ENCODE measurements around the gene HOXA1.
A peak's percentile ranks its signal among the peaks of the same experiment; 100 is the strongest.

HOXA1 gene

GRCh38 chr7:27106901-27107240 is 11.1 kb upstream of the HOXA1 start:
- peaks cover 42 to 48% of the 10 kb centered on the region in 2 donors for H3K27me3 Mint-ChIP-seq
- no peak overlapping the region for H3K4me3 Mint-ChIP-seq
- H3K27ac Mint-ChIP-seq, result no peak overlapping the region
- peaks cover 0 to 2% of the 10 kb centered on the region in 2 donors for H3K9me3 Mint-ChIP-seq
- peaks cover 9 to 22% of the 10 kb centered on the region in 2 donors for H3K4me1 Mint-ChIP-seq
- peaks cover 3 to 5% of the 10 kb centered on the region in 2 donors for H3K36me3 Mint-ChIP-seq
- DNase-seq, result no peak
- no peak for ATAC-seq (replicated peaks)

DNA sequence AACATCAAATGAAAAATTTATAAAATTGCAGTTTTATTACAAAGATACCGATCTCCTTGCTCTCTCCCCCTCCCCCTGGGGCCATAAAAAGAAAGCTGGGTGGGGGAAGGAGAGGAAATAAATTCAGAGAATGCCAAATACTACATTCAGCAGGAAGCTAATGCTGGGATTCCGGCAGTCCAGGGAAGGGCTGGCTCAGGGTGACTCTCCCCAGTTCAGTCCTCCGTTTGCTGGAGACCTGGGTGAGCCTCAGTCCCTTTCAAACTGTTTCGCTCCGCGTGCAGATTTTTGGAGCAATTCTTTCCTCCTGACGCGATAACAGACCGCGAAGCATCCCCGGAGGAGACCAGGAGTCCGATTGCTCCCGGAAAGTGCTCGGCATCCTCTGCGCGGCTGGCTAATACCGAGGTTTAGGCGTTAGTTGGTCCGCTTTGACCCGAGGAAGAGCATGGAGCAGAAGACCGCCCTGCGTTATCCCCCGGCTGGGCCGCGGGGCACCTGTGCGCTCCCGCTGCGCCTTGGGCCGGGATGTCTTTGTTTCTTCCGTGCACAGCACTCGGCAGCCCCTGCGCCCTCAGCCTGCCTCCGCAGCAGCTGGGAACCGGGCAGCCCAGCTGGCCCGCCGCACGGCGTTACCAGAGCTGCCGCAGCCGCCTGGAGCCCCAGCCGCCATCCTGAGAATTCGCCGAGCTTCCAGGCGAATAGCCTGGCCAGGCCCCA is 10.5 kb upstream of the HOXA1 start:
- DNase-seq (no peak), ATAC-seq (replicated peaks) (no peak)
- H3K27me3 Mint-ChIP-seq, result peaks cover 48 to 54% of the 10 kb centered on the region in 2 donors
- H3K36me3 Mint-ChIP-seq, result peaks cover 7 to 10% of the 10 kb centered on the region in 2 donors
- no peak overlapping the region for H3K27ac Mint-ChIP-seq
- no peak overlapping the region for H3K4me3 Mint-ChIP-seq
- H3K9me3 Mint-ChIP-seq, result peaks cover 0 to 2% of the 10 kb centered on the region in 2 donors
- peaks cover 9 to 26% of the 10 kb centered on the region in 2 donors for H3K4me1 Mint-ChIP-seq

DNA sequence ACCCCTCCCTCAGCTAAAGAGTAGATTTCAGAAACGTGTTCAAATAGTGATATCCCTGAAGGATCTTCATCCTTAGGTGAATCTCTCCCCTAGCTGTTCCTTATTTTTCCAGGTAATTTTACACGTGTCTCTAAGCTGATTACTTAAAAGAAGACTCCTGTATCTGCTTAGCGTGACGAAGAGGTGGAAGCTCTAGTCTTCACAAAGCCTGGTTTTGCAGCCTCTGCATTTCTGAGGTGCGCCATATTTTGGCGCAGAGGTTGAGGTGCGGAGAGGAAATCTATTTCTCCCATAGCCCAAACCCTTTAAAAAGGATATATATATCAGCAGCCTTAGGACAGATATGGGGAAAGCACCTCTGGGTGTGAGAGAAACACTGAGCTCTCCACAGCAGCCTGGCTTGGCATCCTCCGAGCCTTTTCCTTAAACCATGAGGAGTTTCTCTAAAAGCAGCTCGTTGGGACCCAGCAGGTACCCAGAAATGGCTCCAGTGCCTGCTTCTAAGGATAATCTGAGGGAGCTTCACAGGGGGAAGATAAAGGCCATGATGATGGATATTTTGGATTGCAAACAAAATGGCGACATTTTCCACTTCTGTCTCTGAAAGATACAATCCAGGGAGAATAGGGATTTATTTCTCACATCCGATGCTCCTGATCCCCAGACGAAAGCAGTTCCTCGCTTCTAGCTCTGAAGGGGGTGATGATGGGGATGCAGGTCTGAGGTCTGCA is 9.7 kb upstream of the HOXA1 start:
- Mint-ChIP-seq H3K27ac (no peak overlapping the region), H3K36me3 (peaks cover 7 to 17% of the 10 kb centered on the region in 2 donors), H3K27me3 (peaks cover 56 to 62% of the 10 kb centered on the region in 2 donors), H3K4me3 (no peak overlapping the region), H3K4me1 (peaks cover 9 to 26% of the 10 kb centered on the region in 2 donors), H3K9me3 (peaks cover 0 to 2% of the 10 kb centered on the region in 2 donors)
- ATAC-seq (replicated peaks) (no peak), DNase-seq (no peak)

GRCh38 chr7:27104341-27105058 is 8.7 kb upstream of the HOXA1 start:
- ATAC-seq (replicated peaks) (no peak), DNase-seq (no peak)
- Mint-ChIP-seq H3K4me3 (no peak overlapping the region), H3K36me3 (peaks cover 9 to 24% of the 10 kb centered on the region in 2 donors), H3K27ac (no peak overlapping the region), H3K4me1 (peaks cover 9 to 29% of the 10 kb centered on the region in 2 donors), H3K9me3 (no peaks in the 10 kb centered on the region), H3K27me3 (peaks cover 57 to 72% of the 10 kb centered on the region in 2 donors)

DNA sequence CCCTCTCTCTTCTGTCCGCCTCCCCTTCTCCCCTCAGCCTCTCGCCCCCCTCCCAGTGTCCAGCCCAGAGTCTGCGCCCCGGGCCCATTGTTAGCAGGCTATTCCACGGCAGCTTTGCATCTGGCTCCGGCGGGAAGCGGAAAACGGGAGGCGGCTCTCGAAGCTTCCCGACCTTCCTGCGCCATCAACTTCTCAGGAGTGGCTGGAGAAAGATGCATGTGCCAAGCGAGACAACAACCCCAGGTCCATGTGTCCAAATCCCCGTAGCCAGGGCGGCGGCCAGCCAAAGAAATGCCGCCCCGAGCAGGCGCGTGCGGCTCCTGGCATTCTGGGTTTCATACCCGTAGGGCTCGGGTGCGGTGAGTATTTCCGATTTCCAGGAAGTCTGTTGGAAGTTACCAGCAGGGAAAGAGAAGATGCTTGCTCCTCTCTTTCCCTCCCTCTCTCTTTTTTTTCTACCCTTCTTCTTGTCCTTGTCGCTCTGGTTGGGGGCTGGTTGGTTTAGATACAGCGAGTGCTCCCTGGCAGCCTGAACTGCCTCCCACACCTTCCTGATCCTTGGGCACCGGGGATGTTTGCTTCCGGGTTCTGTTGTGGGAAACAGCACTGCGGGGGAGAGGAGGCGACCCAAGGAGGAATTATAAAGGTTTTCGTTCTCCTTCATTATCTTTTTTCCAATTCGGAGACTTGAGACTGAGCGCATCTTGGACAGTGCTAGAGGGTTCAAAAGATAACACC is 7.9 kb upstream of the HOXA1 start:
- no peak overlapping the region for H3K4me3 Mint-ChIP-seq

DNA sequence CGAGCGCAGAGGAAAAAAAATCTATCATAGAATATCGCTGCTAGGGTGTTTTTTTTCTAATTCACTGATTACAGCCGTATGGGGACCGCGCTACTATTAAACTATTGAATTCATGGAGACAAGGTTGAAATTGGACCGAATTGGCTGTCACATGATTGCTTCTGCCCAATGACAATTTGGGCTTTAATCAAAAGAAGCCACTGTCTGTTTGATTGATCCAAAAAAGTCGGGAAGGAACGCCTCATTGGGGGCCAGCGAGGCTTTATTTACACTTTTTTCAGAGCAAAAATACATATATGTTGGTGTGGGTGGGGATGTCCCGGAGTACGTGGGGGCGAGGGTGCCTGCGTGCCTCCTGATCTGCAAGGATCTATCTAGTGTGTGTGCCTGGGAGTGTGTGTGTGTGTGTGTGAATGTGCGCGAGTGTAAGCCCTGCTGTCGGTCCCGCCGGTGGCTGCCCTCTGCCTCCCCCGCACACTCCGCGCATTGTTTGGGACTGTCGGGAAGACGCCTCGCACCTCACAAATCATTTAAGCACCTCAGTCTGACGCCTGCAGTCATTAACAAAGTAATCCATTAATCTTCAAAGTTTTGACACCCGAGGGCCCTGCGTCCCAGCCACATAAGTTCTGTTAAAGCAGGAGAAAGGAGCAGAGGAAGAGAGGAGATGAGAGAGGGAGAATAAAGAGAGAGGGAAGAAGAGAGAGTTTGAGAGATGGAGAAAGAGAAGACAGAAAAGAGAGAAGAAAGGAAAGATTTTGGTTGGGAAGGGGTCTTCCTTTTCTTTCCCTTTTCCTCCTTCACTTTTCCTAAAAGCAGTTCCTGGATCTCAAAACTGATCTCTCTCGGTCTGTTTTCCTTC is 7.0 kb upstream of the HOXA1 start, which contains the start of gene HOXA2:
Gene HOXA2, minus strand, starts transcription at position 103 of the 862 bp plus-strand sequence. CDS start 183 bp downstream, outside the sequence.
- Mint-ChIP-seq H3K36me3 (peaks cover 10 to 31% of the 10 kb centered on the region in 2 donors), H3K9me3 (no peaks in the 10 kb centered on the region), H3K4me3 (peak within 1 kb of the TSS; percentile 66 to 75), H3K27ac (no peak within 1 kb of the TSS), H3K4me1 (peaks cover 22 to 46% of the 10 kb centered on the region in 2 donors), H3K27me3 (peaks cover 74 to 86% of the 10 kb centered on the region in 2 donors)
- DNase-seq (no peak), ATAC-seq (replicated peaks) (no peak)

More for the DNA sequence above, 7.9 kb upstream of the HOXA1 start:
- Mint-ChIP-seq H3K27ac (no peak overlapping the region), H3K27me3 (peaks cover 65 to 80% of the 10 kb centered on the region in 2 donors), H3K36me3 (peaks cover 10 to 31% of the 10 kb centered on the region in 2 donors), H3K4me1 (peaks cover 15 to 37% of the 10 kb centered on the region in 2 donors), H3K9me3 (no peaks in the 10 kb centered on the region)
- ATAC-seq (replicated peaks) (no peak), DNase-seq (no peak)

DNA sequence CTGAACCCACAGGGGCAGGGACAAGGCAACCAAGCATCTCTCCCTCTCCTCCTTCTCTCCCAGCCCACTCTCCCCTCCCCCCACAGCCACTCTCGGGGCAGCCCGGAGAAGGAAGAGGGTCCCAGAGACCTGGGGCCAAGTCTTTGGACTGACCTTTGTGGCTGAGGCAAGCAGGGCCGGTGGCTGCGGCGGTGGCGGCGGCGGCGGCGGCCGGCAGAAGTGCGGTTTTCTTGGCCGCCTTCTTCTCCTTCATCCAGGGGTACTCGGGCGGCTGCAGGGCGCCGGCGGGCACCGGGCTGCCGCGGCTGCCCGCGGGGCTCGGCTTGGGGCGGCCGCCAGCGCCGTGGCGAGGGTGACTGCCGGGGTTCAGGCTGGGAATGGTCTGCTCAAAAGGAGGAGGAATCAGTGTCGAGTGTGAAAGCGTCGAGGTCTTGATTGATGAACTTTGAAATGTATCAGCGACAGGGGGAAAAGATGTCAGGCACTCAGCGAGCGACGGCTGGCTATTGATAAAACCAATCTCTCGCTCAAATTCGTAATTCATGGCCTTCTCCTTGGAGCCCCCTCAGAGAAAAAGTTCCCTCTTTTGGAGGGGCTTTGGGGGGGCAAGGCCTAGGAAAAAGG is 6.3 kb upstream of the HOXA1 start:
- Mint-ChIP-seq H3K27me3 (peaks cover 75 to 88% of the 10 kb centered on the region in 2 donors), H3K9me3 (no peaks in the 10 kb centered on the region), H3K36me3 (peaks cover 10 to 34% of the 10 kb centered on the region in 2 donors), H3K27ac (no peak overlapping the region), H3K4me1 (peaks cover 27 to 53% of the 10 kb centered on the region in 2 donors), H3K4me3 (peak overlapping the region; percentile 66 to 75)
- DNase-seq, result no peak
- no peak for ATAC-seq (replicated peaks)

DNA sequence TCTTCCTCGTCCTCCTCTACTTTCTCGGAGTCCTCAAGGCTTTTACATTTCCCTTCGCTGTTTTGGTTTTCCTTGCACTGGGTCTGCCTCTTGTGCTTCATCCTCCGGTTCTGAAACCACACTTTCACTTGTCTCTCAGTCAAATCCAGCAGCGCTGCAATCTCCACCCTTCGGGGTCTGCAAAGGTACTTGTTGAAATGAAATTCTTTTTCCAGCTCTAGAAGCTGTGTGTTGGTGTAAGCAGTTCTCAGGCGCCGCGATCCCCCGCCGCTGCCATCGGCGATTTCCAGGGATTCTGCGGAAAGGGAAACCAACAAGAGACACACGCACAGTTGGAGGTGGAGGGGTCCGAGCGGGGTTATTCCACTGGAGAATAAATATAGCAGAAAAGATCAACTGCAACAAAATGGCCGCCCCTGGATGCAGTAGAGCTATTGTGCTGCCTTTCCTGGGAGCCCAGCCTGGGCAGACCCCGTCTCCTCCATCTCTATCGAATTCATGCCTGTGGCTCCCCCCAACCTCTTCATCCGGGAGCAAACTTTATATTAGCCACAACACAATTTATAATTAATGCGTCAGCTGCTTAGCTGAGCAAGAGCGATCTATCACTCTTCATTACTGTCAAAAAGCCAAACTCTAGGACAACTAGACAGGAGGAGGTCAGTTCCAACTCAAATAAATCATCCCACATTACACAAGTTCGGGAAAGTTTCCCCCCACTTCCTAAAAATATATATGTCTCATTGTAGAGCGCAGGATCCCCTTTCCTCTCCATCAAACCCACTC is 5.6 kb upstream of the HOXA1 start:
- DNase-seq (no peak), ATAC-seq (replicated peaks) (no peak)
- H3K27me3 Mint-ChIP-seq, result peaks cover 77 to 91% of the 10 kb centered on the region in 2 donors
- peaks cover 29 to 57% of the 10 kb centered on the region in 2 donors for H3K4me1 Mint-ChIP-seq
- no peak overlapping the region for H3K27ac Mint-ChIP-seq
- peaks cover 10 to 35% of the 10 kb centered on the region in 2 donors for H3K36me3 Mint-ChIP-seq
- H3K4me3 Mint-ChIP-seq, result no peak overlapping the region
- H3K9me3 Mint-ChIP-seq, result no peaks in the 10 kb centered on the region

- no peak overlapping the region for H3K27ac Mint-ChIP-seq
- peaks cover 30 to 61% of the 10 kb centered on the region in 2 donors for H3K4me1 Mint-ChIP-seq
- no peak overlapping the region for H3K4me3 Mint-ChIP-seq
- no peaks in the 10 kb centered on the region for H3K9me3 Mint-ChIP-seq
- ATAC-seq (replicated peaks), result no peak
- peaks cover 12 to 35% of the 10 kb centered on the region in 2 donors for H3K36me3 Mint-ChIP-seq
- DNase-seq, result no peak
- H3K27me3 Mint-ChIP-seq, result peaks cover 77 to 89% of the 10 kb centered on the region in 2 donors
These were observed 4.9 kb upstream of the HOXA1 start for GRCh38 chr7:27100694-27101170.

- peaks cover 37 to 72% of the 10 kb centered on the region in 2 donors for H3K4me1 Mint-ChIP-seq
These were observed 3.9 kb upstream of the HOXA1 start for GRCh38 chr7:27099453-27100370.

More at GRCh38 chr7:27099453-27100370, 3.9 kb upstream of the HOXA1 start:
- no peak overlapping the region for H3K4me3 Mint-ChIP-seq
- H3K27ac Mint-ChIP-seq, result no peak overlapping the region
- H3K9me3 Mint-ChIP-seq, result no peaks in the 10 kb centered on the region
- no peak for DNase-seq
- no peak for ATAC-seq (replicated peaks)
- peaks cover 12 to 35% of the 10 kb centered on the region in 2 donors for H3K36me3 Mint-ChIP-seq
- peaks cover 81 to 93% of the 10 kb centered on the region in 2 donors for H3K27me3 Mint-ChIP-seq
